Astrocyte of the cerebellum (primary cell): Measurements from ENCODE around the gene IFT43.

Source experiments
- DNase-seq: peaks from one replicate; pipeline ENCODE4 v3.0.0-alpha.2; 2011; ENCODE audit warnings: low read depth
- H3K4me3 ChIP-seq: 2 replicates; pipeline ENCODE4 v1.5.1; 2011; ENCODE audit warnings: mild to moderate bottlenecking, low read depth, low read length, moderate library complexity
- in situ Hi-C: cut with HindIII; loops from 2 replicates; pipeline ENCODE4 v1.10.0; 2017; ENCODE audit warnings: low sequenced_read_pairs
- TF ChIP-seq, protein P1 (sequence below): IDR thresholded peaks from 2 replicates; pipeline ENCODE4 v1.5.1; 2012; ENCODE audit warnings: low read length, low read depth, moderate library complexity, mild to moderate bottlenecking; ENCODE audit errors: missing control alignments

Gene IFT43

GRCh38 chr14:75991753-75992152, 6.2 kb downstream of the IFT43 start:
- no peak overlapping the region for H3K4me3 ChIP-seq
- no peak for DNase-seq
- in situ Hi-C loops: no loop called here
- TF ChIP-seq, protein P1, sequence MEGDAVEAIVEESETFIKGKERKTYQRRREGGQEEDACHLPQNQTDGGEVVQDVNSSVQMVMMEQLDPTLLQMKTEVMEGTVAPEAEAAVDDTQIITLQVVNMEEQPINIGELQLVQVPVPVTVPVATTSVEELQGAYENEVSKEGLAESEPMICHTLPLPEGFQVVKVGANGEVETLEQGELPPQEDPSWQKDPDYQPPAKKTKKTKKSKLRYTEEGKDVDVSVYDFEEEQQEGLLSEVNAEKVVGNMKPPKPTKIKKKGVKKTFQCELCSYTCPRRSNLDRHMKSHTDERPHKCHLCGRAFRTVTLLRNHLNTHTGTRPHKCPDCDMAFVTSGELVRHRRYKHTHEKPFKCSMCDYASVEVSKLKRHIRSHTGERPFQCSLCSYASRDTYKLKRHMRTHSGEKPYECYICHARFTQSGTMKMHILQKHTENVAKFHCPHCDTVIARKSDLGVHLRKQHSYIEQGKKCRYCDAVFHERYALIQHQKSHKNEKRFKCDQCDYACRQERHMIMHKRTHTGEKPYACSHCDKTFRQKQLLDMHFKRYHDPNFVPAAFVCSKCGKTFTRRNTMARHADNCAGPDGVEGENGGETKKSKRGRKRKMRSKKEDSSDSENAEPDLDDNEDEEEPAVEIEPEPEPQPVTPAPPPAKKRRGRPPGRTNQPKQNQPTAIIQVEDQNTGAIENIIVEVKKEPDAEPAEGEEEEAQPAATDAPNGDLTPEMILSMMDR: no peak

DNA sequence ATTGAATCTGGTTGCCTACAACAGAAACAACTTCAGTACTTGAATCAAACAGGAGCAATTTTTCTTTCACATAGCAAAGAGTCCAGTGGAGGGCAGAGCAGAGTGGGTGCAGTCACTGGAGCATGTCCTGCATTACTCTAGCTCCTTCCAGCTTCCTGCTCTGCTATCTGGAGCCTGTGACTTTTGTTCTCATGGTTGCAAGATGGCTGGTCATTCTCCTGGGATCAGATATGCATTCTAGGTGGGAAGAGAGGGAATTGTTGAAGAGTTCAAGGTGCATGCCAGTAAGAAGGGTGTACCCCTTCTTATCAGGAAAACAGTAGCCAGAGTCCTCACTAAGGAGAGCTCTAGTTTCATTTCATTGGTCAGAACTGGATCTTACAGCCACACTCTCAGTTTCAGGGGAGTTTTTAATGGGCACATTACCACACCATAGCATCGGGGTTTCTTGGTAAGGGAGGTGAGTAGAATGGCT, 8.0 kb downstream of the IFT43 start:
- H3K4me3 ChIP-seq: no peak overlapping the region
- DNase-seq: no peak
- TF ChIP-seq, protein P1: no peak
- in situ Hi-C loops: no loop called here

- no peak for DNase-seq
- in situ Hi-C loops: no loop called here
- H3K4me3 ChIP-seq: no peak overlapping the region
- TF ChIP-seq, protein P1: no peak
Measured at GRCh38 chr14:75995372-75996041, 9.9 kb downstream of the IFT43 start.

DNA sequence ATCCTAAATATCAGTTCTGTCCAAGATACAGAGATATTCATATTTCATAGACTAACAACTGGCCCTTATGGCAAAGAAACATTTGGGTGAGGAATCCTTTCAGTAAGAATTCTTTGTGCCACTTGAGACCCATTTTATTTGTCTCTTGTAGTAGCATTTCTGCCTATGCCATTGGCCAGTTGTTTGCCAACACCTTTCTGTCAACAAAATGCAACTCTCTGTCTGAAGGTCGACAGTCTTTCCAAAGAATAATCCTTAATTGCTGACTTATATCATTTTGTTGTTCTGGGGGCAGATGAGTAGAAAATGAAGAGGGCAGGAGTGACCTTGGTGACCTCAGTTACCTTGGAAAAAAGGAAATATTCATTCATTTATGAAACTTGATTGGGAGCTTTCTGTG, 10.9 kb downstream of the IFT43 start:
- no peak overlapping the region for H3K4me3 ChIP-seq
- TF ChIP-seq, protein P1: no peak
- in situ Hi-C loops: no loop called here
- no peak for DNase-seq

DNA sequence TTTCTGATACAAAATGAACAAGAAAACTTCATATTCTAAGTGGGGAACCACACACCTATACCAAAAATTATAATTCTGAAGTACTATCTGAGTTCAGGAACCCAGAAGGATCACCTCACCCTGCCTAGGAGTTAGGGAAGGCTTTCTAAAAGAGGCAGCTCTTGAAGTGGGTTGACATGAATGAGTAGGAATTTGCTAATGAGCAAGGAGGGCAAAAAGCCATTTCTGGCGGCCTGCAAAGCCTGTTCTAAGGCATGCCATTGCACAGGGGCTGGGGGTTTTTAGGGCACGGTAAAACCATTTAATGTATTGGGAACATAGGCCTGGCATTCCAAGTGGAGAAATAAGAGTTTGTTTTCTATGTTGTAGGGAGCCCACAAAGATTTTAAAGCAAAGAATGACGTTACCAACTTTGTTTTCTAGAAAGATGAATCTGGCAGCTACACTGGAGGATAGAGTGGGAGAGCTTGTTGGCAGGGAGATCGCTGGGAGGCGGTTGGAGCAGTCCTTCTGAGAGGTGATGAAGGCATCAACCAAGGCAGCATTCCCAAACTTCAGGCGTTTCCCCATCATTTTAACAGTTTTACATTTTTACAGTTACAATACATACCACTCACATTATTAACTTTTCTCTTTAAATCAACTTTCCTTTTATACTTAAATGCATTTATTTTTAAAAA, 14.1 kb downstream of the IFT43 start:
- no peak for DNase-seq
- in situ Hi-C loops: no loop called here
- H3K4me3 ChIP-seq: no peak overlapping the region
- TF ChIP-seq, protein P1: no peak

GRCh38 chr14:76002383-76002782, 16.8 kb downstream of the IFT43 start:
- no peak for DNase-seq
- in situ Hi-C loops: no loop called here
- no peak overlapping the region for H3K4me3 ChIP-seq
- TF ChIP-seq, protein P1: no peak
